K562 (cell line): ENCODE results near the gene FAM111B. TPM values are rescaled to one million over a fixed set of nuclear protein-coding genes. Genes with fewer than 3 reads are reported as not detected.

Source experiments
- BCLAF1 ChIP-seq, 2 experiments: fragments of 450-650 bp in 1 of 2; IDR thresholded peaks; 2 replicates each; pipeline ENCODE4 v1.6.1; 2011 to 2017; ENCODE audit warnings: low read depth in 2 of 2, antibody characterized with exemption in 1 of 2, borderline replicate concordance in 1 of 2, low read length in 1 of 2, mild to moderate bottlenecking in 1 of 2, mixed read lengths in 1 of 2; ENCODE audit not compliant: control insufficient read depth in 1 of 2
- CBFA2T3 ChIP-seq: fragments of 450-650 bp; IDR thresholded peaks from 2 replicates; pipeline ENCODE4 v1.6.1; 2017
- CCAR2 ChIP-seq: fragments of 200-400 bp; formaldehyde crosslinking; IDR thresholded peaks from 2 replicates; pipeline ENCODE4 v1.6.1; 2017; ENCODE audit warnings: mild to moderate bottlenecking, low read depth, low read length
- CHD2 ChIP-seq: IDR thresholded peaks from 2 replicates; pipeline ENCODE4 v1.6.1; 2011; ENCODE audit warnings: low read depth, low read length
- COPS2 ChIP-seq: fragments of 450-650 bp; conservative IDR thresholded peaks from 2 replicates; pipeline ENCODE4 v1.6.1; 2016; ENCODE audit warnings: mild to moderate bottlenecking, moderate library complexity
- EP400 ChIP-seq: fragments of 450-650 bp; IDR thresholded peaks from 2 replicates; pipeline ENCODE4 v1.6.1; 2017; ENCODE audit warnings: antibody characterized with exemption, mild to moderate bottlenecking, moderate library complexity
- HDAC2 ChIP-seq: fragments of 450-650 bp; IDR thresholded peaks from 2 replicates; pipeline ENCODE4 v1.6.1; 2016; ENCODE audit warnings: mild to moderate bottlenecking
- HOXB6 ChIP-seq: fragments of 250-450 bp; sonication (Bioruptor Pico); IDR thresholded peaks from 2 replicates; pipeline ENCODE4 v1.5.1; 2022; ENCODE audit warnings: mild to moderate bottlenecking, borderline replicate concordance
- LCOR ChIP-seq: sonication (generic); formaldehyde crosslinking; IDR thresholded peaks from 2 replicates; pipeline ENCODE4 v1.8.0; 2022; ENCODE audit warnings: mild to moderate bottlenecking, missing genetic modification reagents
- MIER1 ChIP-seq: fragments of 450-650 bp; IDR thresholded peaks from 2 replicates; pipeline ENCODE4 v1.6.1; 2016; ENCODE audit warnings: antibody characterized with exemption, mild to moderate bottlenecking, low read depth
- NELFE ChIP-seq: IDR thresholded peaks from 2 replicates; pipeline ENCODE4 v1.6.1; 2011; ENCODE audit warnings: mild to moderate bottlenecking; ENCODE audit not compliant: insufficient read depth, insufficient read length
- PHF21A ChIP-seq: fragments of 450-650 bp; IDR thresholded peaks from 2 replicates; pipeline ENCODE4 v1.6.1; 2017; ENCODE audit warnings: low read depth, borderline replicate concordance
- PYGO2 ChIP-seq: fragments of 450-650 bp; IDR thresholded peaks from 2 replicates; pipeline ENCODE4 v1.6.1; 2016; ENCODE audit warnings: mild to moderate bottlenecking, missing genetic modification characterization, moderate library complexity, missing compliant biosample characterization
- RBM15 ChIP-seq: fragments of 200-400 bp; formaldehyde crosslinking; IDR thresholded peaks from 2 replicates; pipeline ENCODE4 v1.6.1; 2018; ENCODE audit warnings: mild to moderate bottlenecking, low read length, moderate library complexity; ENCODE audit not compliant: insufficient read depth
- RFX5 ChIP-seq: IDR thresholded peaks from 2 replicates; pipeline ENCODE4 v1.6.1; 2011; ENCODE audit warnings: low read depth, mild to moderate bottlenecking, improper control_type of control experiment, low read length
- SAFB ChIP-seq: fragments of 200-400 bp; formaldehyde crosslinking; IDR thresholded peaks from 2 replicates; pipeline ENCODE4 v1.6.1; 2017; ENCODE audit warnings: low read depth, low read length, borderline replicate concordance
- SIX5 ChIP-seq, 2 experiments: IDR thresholded peaks; 2 replicates each; pipeline ENCODE4 v1.6.1; 2011; ENCODE audit warnings: low read length in 2 of 2, borderline replicate concordance in 1 of 2, low read depth in 1 of 2, mild to moderate bottlenecking in 1 of 2, moderate library complexity in 1 of 2; ENCODE audit not compliant: insufficient read depth in 1 of 2
- SMARCE1 ChIP-seq: fragments of 450-650 bp; IDR thresholded peaks from 2 replicates; pipeline ENCODE4 v1.7.1; 2016; ENCODE audit warnings: mild to moderate bottlenecking
- YBX1 ChIP-seq: fragments of 450-650 bp; IDR thresholded peaks from 2 replicates; pipeline ENCODE4 v1.7.1; 2016; ENCODE audit warnings: mild to moderate bottlenecking
- ZFX ChIP-seq: sonication (generic); formaldehyde crosslinking; IDR thresholded peaks from 2 replicates; pipeline ENCODE4 v1.8.0; 2022; ENCODE audit warnings: mild to moderate bottlenecking, missing genetic modification reagents, moderate library complexity
- ZNF324 ChIP-seq: fragments of 250-450 bp; sonication (Bioruptor Pico); IDR thresholded peaks from 2 replicates; pipeline ENCODE4 v1.4.0; 2020; ENCODE audit warnings: mild to moderate bottlenecking
- polyA plus RNA-seq, 8 experiments: library from polyadenylated mRNA; depleted of rRNA in 4 of 8; stranded (reverse) in 5 of 8; unstranded in 3 of 8; fragments of >200 nt; fragmentation: Nextera tagmentation in 2 of 8; fragmentation: Illumina TruSeq in 1 of 8; extraction: Ambion mirVana in 2 of 8; extraction: Trizol in 1 of 8; gene quantifications; 2 replicates each; pipeline versions ENCODE4 v1.2.1 to v1.2.3, GENCODE V29; 2011 to 2014; ENCODE audit warnings: inconsistent platforms in 1 of 8, missing spikeins in 1 of 8
- total RNA-seq, 7 experiments: library from RNA; depleted of rRNA in 6 of 7; stranded (reverse); fragments of >200 nt in 6 of 7; fragmentation: Illumina TruSeq in 2 of 7; extraction: Trizol in 2 of 7; gene quantifications; 2 replicates each; pipeline versions ENCODE4 v1.2.1 to v1.2.3, GENCODE V29; 2011 to 2021; ENCODE audit warnings: low replicate concordance in 1 of 7
- TF ChIP-seq, protein P1 (sequence below): sonication (generic); formaldehyde crosslinking; IDR thresholded peaks from 2 replicates; pipeline ENCODE4 v1.8.0; 2023; ENCODE audit warnings: mild to moderate bottlenecking, missing genetic modification reagents
- TF ChIP-seq, protein P2 (sequence below): fragments of 450-650 bp; IDR thresholded peaks from 2 replicates; pipeline ENCODE4 v1.6.1; 2016; ENCODE audit warnings: low read depth, mild to moderate bottlenecking, moderate library complexity
- TF ChIP-seq, protein P3 (sequence below): sonication (generic); formaldehyde crosslinking; IDR thresholded peaks from 2 replicates; pipeline ENCODE4 v1.5.0; 2020; ENCODE audit warnings: missing genetic modification reagents

The FAM111B gene
- total and polyA plus RNA-seq, 9 of the 15 experiments (the other 6 are each of a cell fraction or from before 2014, with no cell fraction given) = 0.01 to 0.33 (median 0.06) TPM; not detected in 5

DNA sequence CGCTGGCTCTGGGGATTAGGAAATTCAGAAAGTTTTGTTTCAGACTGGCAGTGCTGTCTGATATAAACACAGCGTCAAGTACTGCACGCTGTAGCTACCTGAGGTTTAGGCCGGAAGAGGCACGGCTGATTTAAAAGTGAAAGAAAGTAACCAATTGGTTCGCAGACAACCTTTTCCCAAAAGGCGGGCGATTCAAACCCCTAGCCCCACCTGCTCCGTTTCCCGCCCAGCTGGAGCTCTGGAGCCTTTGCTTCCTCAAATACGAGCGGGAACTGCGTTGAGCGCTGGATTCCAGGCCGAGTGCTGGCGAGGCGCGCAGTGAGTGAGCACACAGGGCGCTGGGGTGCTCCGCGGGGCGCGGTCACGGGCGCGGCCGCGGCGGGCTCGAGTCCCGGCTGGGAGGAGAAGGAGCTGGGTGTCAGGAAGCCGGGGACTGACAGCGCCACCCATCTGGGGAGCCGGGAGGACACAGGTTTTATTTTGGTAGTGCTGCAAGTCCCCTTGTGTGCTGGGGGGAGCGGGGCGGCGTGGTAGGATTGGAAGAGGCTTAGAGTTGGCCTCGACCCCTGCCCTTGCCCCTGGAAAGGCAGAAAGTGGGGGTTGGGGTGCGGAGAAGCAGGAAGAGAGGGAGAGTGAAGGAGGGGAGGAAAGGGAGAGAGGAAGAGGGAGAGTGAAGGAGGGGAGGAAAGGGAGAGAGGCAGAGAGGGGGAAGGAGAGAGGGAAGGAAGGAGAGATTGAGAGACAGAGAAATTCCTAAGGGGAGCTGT is 37.7 kb downstream of the FAM111B start (continued):
- TF ChIP-seq ZNF324 (CRISPR knock-in tag) (no peak), BCLAF1 (IDR thresholded peaks at IDR 0.05; ENCODE audit: borderline replicate concordance in 1 of 2, control insufficient read depth in 1 of 2, low read depth in 2 of 2, low read length in 1 of 2) (no peak; a peak in 1 of 4 replicates), CBFA2T3 (0 out of 2 replicates have a peak, but pooled peaks have one; percentile 2), PYGO2 (tag) (no peak), COPS2 (no peak), ZFX (peak; percentile 89), PHF21A (no peak), CCAR2 (no peak), SAFB (0 out of 2 replicates have a peak, but pooled peaks have one; percentile 37), RFX5 (no peak), SMARCE1 (peak; percentile 50; the same call in 1 of the 2 replicates), MIER1 (no peak), CHD2 (peak; percentile 42; the same call in 1 of the 2 replicates), EP400 (peak; percentile 93), YBX1 (no peak), LCOR (CRISPR knock-in tag) (peak; percentile 100), HDAC2 (no peak), RBM15 (no peak), SIX5 (IDR thresholded peaks at IDR 0.05; ENCODE audit: borderline replicate concordance in 1 of 2, insufficient read depth in 1 of 2, low read depth in 1 of 2, low read length in 2 of 2) (no peak), HOXB6 (CRISPR knock-in tag) (no peak), NELFE (no peak)
- TF ChIP-seq, protein P1, sequence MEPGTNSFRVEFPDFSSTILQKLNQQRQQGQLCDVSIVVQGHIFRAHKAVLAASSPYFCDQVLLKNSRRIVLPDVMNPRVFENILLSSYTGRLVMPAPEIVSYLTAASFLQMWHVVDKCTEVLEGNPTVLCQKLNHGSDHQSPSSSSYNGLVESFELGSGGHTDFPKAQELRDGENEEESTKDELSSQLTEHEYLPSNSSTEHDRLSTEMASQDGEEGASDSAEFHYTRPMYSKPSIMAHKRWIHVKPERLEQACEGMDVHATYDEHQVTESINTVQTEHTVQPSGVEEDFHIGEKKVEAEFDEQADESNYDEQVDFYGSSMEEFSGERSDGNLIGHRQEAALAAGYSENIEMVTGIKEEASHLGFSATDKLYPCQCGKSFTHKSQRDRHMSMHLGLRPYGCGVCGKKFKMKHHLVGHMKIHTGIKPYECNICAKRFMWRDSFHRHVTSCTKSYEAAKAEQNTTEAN (CRISPR knock-in tag) = peak; percentile 90
- TF ChIP-seq, protein P2, sequence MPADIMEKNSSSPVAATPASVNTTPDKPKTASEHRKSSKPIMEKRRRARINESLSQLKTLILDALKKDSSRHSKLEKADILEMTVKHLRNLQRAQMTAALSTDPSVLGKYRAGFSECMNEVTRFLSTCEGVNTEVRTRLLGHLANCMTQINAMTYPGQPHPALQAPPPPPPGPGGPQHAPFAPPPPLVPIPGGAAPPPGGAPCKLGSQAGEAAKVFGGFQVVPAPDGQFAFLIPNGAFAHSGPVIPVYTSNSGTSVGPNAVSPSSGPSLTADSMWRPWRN = no peak
- TF ChIP-seq, protein P3, sequence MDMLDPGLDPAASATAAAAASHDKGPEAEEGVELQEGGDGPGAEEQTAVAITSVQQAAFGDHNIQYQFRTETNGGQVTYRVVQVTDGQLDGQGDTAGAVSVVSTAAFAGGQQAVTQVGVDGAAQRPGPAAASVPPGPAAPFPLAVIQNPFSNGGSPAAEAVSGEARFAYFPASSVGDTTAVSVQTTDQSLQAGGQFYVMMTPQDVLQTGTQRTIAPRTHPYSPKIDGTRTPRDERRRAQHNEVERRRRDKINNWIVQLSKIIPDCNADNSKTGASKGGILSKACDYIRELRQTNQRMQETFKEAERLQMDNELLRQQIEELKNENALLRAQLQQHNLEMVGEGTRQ (CRISPR knock-in tag) = no peak
